Caki2 (cell line): ENCODE data around the gene PNRC2. TPM values are rescaled to one million over a fixed set of nuclear protein-coding genes. Genes with fewer than 3 reads are reported as not detected.
"Not testable (repeated sequence)": the region's sequence is repeated elsewhere in the genome, so short reads cannot be mapped to it uniquely, and the experiment has no call there.

Experiments used
- DNase-seq: peaks from one replicate; pipeline ENCODE4 v3.0.0-alpha.2; 2015; ENCODE audit warnings: low read depth
- in situ Hi-C: cut with HindIII; loops from 2 replicates; pipeline ENCODE4 v1.10.0; 2016; ENCODE audit warnings: low sequenced_read_pairs, low pct_unique_long_range_greater_than_20kb, mixed read lengths
- total RNA-seq: library from RNA; depleted of rRNA; stranded (reverse); fragments of >200 nt; shearing (Covaris generic); gene quantifications from 2 replicates; pipeline ENCODE4 v1.2.3, GENCODE V29; 2014; ENCODE audit warnings: low replicate concordance; rRNA removed

Gene PNRC2
- total RNA-seq, 1 experiment from 2014 or later: 22.0 TPM

DNA sequence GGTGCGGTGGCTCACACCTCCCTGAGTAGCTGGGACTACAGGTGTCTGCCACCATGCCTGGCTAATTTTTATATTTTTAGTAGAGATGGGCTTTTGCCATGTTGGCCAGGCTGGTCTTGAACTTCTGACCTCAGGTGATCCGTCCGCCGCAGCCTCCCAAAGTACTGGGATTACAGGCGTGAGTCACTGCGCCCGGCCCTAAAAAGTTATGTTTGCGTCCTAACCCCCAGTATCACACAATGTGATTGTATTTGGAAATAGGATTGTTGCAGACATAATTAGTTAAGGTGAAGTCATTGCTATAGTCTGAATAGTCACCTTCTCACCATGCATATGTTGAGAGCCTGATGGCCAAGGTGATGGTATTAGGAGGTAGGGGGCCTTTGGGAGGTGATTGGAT lies 53.2 kb downstream of the PNRC2 start:
- in situ Hi-C loops, DNase-seq: not testable (repeated sequence)

Other genes with a start within 250 kb of the PNRC2 start
- 18.6 and 21.6 TPM in 2 replicates for gene ELOA, start 216.4 kb upstream of the PNRC2 start, total RNA-seq
- gene PITHD1, start 181.4 kb upstream of the PNRC2 start, total RNA-seq: 55.0 and 55.4 TPM in 2 replicates
- 95.6 and 105 TPM in 2 replicates for gene LYPLA2, start 168.7 kb upstream of the PNRC2 start, total RNA-seq
- 160 and 196 TPM in 2 replicates for gene GALE, start 159.1 kb upstream of the PNRC2 start, total RNA-seq
- 72.5 and 74.7 TPM in 2 replicates for gene HMGCL, start 134.4 kb upstream of the PNRC2 start, total RNA-seq
- 30.7 and 44.8 TPM in 2 replicates for gene FUCA1, start 91.5 kb upstream of the PNRC2 start, total RNA-seq
- 0.03 TPM in 1 of 2 replicates, not detected in the other for gene CNR2, start 46.5 kb upstream of the PNRC2 start, total RNA-seq
- 24.5 and 31.9 TPM in 2 replicates for gene SRSF10, start 20.5 kb downstream of the PNRC2 start, total RNA-seq
- gene MYOM3, start 152.3 kb downstream of the PNRC2 start, total RNA-seq: 30.5 and 31.5 TPM in 2 replicates
- 0.61 and 0.68 TPM in 2 replicates for gene IL22RA1, start 183.3 kb downstream of the PNRC2 start, total RNA-seq
- gene IFNLR1, start 227.5 kb downstream of the PNRC2 start, total RNA-seq: 0.17 and 4.1 TPM in 2 replicates